ENCODE results near the gene POC1A.

POC1A gene

GRCh38 chr3:52094571-52095485, 59.4 kb downstream of the POC1A start:
- H3K9me3 ChIP-seq (ENCODE audit: control insufficient read depth, low read length): no peaks in the 10 kb centered on the region
- no peaks in the 10 kb centered on the region for H3K27me3 ChIP-seq (replicated peaks; ENCODE audit: control insufficient read depth, insufficient read depth, low read length)
- no peaks in the 10 kb centered on the region for H3K36me3 ChIP-seq (ENCODE audit: control insufficient read depth, insufficient read depth, low read length, severe bottlenecking)
- no peak overlapping the region for H3K9ac ChIP-seq (ENCODE audit: low read length)
- DNase-seq (ENCODE audit: low read depth): no peak
- no peak overlapping the region for H3K4me3 ChIP-seq (ENCODE audit: low read length)
- peaks cover 22% of the 10 kb centered on the region for H3K4me1 ChIP-seq (ENCODE audit: control insufficient read depth, insufficient read depth, low read length)

GRCh38 chr3:52093756-52094545, 60.3 kb downstream of the POC1A start:
- Histone ChIP-seq H3K36me3 (ENCODE audit: control insufficient read depth, insufficient read depth, low read length, severe bottlenecking) (no peaks in the 10 kb centered on the region), H3K27me3 (replicated peaks; ENCODE audit: control insufficient read depth, insufficient read depth, low read length) (no peaks in the 10 kb centered on the region), H3K4me1 (ENCODE audit: control insufficient read depth, insufficient read depth, low read length) (peaks cover 31% of the 10 kb centered on the region), H3K4me3 (ENCODE audit: low read length) (no peak overlapping the region), H3K9ac (ENCODE audit: low read length) (no peak overlapping the region), H3K9me3 (ENCODE audit: control insufficient read depth, low read length) (no peaks in the 10 kb centered on the region)
- DNase-seq (ENCODE audit: low read depth): peak; percentile 41

GRCh38 chr3:52092891-52093290, 61.3 kb downstream of the POC1A start:
- no peak for DNase-seq (ENCODE audit: low read depth)
- no peaks in the 10 kb centered on the region for H3K9me3 ChIP-seq (ENCODE audit: control insufficient read depth, low read length)
- H3K9ac ChIP-seq (ENCODE audit: low read length): no peak overlapping the region
- H3K4me3 ChIP-seq (ENCODE audit: low read length): no peak overlapping the region
- H3K36me3 ChIP-seq (ENCODE audit: control insufficient read depth, insufficient read depth, low read length, severe bottlenecking): no peaks in the 10 kb centered on the region
- H3K4me1 ChIP-seq (ENCODE audit: control insufficient read depth, insufficient read depth, low read length): peaks cover 41% of the 10 kb centered on the region
- no peaks in the 10 kb centered on the region for H3K27me3 ChIP-seq (replicated peaks; ENCODE audit: control insufficient read depth, insufficient read depth, low read length)

- DNase-seq (ENCODE audit: low read depth): no peak
- Histone ChIP-seq H3K36me3 (ENCODE audit: control insufficient read depth, insufficient read depth, low read length, severe bottlenecking) (no peaks in the 10 kb centered on the region), H3K27me3 (replicated peaks; ENCODE audit: control insufficient read depth, insufficient read depth, low read length) (no peaks in the 10 kb centered on the region), H3K4me1 (ENCODE audit: control insufficient read depth, insufficient read depth, low read length) (peaks cover 48% of the 10 kb centered on the region), H3K4me3 (ENCODE audit: low read length) (no peak overlapping the region), H3K9ac (ENCODE audit: low read length) (no peak overlapping the region), H3K9me3 (ENCODE audit: control insufficient read depth, low read length) (no peaks in the 10 kb centered on the region)
Observed at GRCh38 chr3:52092271-52092660, 62.0 kb downstream of the POC1A start.

- H3K4me3 ChIP-seq (ENCODE audit: low read length): no peak overlapping the region
- H3K27me3 ChIP-seq (replicated peaks; ENCODE audit: control insufficient read depth, insufficient read depth, low read length): no peaks in the 10 kb centered on the region
- peak overlapping the region; percentile 65 for H3K9ac ChIP-seq (ENCODE audit: low read length)
- peaks cover 48% of the 10 kb centered on the region for H3K4me1 ChIP-seq (ENCODE audit: control insufficient read depth, insufficient read depth, low read length)
- H3K36me3 ChIP-seq (ENCODE audit: control insufficient read depth, insufficient read depth, low read length, severe bottlenecking): no peaks in the 10 kb centered on the region
- DNase-seq (ENCODE audit: low read depth): no peak
- H3K9me3 ChIP-seq (ENCODE audit: control insufficient read depth, low read length): no peaks in the 10 kb centered on the region
Observed at GRCh38 chr3:52091586-52092270, 62.5 kb downstream of the POC1A start.

GRCh38 chr3:52090933-52091468, 63.2 kb downstream of the POC1A start:
- Histone ChIP-seq H3K9ac (ENCODE audit: low read length) (peak overlapping the region; percentile 65), H3K27me3 (replicated peaks; ENCODE audit: control insufficient read depth, insufficient read depth, low read length) (no peaks in the 10 kb centered on the region), H3K4me1 (ENCODE audit: control insufficient read depth, insufficient read depth, low read length) (peaks cover 48% of the 10 kb centered on the region), H3K36me3 (ENCODE audit: control insufficient read depth, insufficient read depth, low read length, severe bottlenecking) (no peaks in the 10 kb centered on the region), H3K4me3 (ENCODE audit: low read length) (no peak overlapping the region), H3K9me3 (ENCODE audit: control insufficient read depth, low read length) (no peaks in the 10 kb centered on the region)
- no peak for DNase-seq (ENCODE audit: low read depth)

GRCh38 chr3:52090131-52090932, 63.9 kb downstream of the POC1A start:
- no peak overlapping the region for H3K4me3 ChIP-seq (ENCODE audit: low read length)
- no peaks in the 10 kb centered on the region for H3K9me3 ChIP-seq (ENCODE audit: control insufficient read depth, low read length)
- H3K36me3 ChIP-seq (ENCODE audit: control insufficient read depth, insufficient read depth, low read length, severe bottlenecking): no peaks in the 10 kb centered on the region
- peak; percentile 81 for DNase-seq (ENCODE audit: low read depth)
- H3K4me1 ChIP-seq (ENCODE audit: control insufficient read depth, insufficient read depth, low read length): peaks cover 48% of the 10 kb centered on the region
- no peaks in the 10 kb centered on the region for H3K27me3 ChIP-seq (replicated peaks; ENCODE audit: control insufficient read depth, insufficient read depth, low read length)
- peak overlapping the region; percentile 65 for H3K9ac ChIP-seq (ENCODE audit: low read length)

- H3K9ac ChIP-seq (ENCODE audit: low read length): peak overlapping the region; percentile 65
- H3K9me3 ChIP-seq (ENCODE audit: control insufficient read depth, low read length): no peaks in the 10 kb centered on the region
- peaks cover 48% of the 10 kb centered on the region for H3K4me1 ChIP-seq (ENCODE audit: control insufficient read depth, insufficient read depth, low read length)
- H3K27me3 ChIP-seq (replicated peaks; ENCODE audit: control insufficient read depth, insufficient read depth, low read length): no peaks in the 10 kb centered on the region
- no peak overlapping the region for H3K4me3 ChIP-seq (ENCODE audit: low read length)
- H3K36me3 ChIP-seq (ENCODE audit: control insufficient read depth, insufficient read depth, low read length, severe bottlenecking): no peaks in the 10 kb centered on the region
- DNase-seq (ENCODE audit: low read depth): no peak
Observed at GRCh38 chr3:52089691-52090090, 64.5 kb downstream of the POC1A start.

- Histone ChIP-seq H3K36me3 (ENCODE audit: control insufficient read depth, insufficient read depth, low read length, severe bottlenecking) (no peaks in the 10 kb centered on the region), H3K27me3 (replicated peaks; ENCODE audit: control insufficient read depth, insufficient read depth, low read length) (no peaks in the 10 kb centered on the region), H3K9ac (ENCODE audit: low read length) (peak overlapping the region; percentile 22), H3K4me1 (ENCODE audit: control insufficient read depth, insufficient read depth, low read length) (peaks cover 48% of the 10 kb centered on the region), H3K4me3 (ENCODE audit: low read length) (no peak overlapping the region), H3K9me3 (ENCODE audit: control insufficient read depth, low read length) (no peaks in the 10 kb centered on the region)
- no peak for DNase-seq (ENCODE audit: low read depth)
Observed at GRCh38 chr3:52088445-52089367, 65.5 kb downstream of the POC1A start.

GRCh38 chr3:52087731-52088130, 66.5 kb downstream of the POC1A start:
- H3K9me3 ChIP-seq (ENCODE audit: control insufficient read depth, low read length): no peaks in the 10 kb centered on the region
- H3K4me3 ChIP-seq (ENCODE audit: low read length): no peak overlapping the region
- no peaks in the 10 kb centered on the region for H3K36me3 ChIP-seq (ENCODE audit: control insufficient read depth, insufficient read depth, low read length, severe bottlenecking)
- H3K9ac ChIP-seq (ENCODE audit: low read length): peak overlapping the region; percentile 5
- no peaks in the 10 kb centered on the region for H3K27me3 ChIP-seq (replicated peaks; ENCODE audit: control insufficient read depth, insufficient read depth, low read length)
- no peak for DNase-seq (ENCODE audit: low read depth)
- H3K4me1 ChIP-seq (ENCODE audit: control insufficient read depth, insufficient read depth, low read length): peaks cover 48% of the 10 kb centered on the region
